ENCODE measurements around the gene PLCL2.

DNA sequence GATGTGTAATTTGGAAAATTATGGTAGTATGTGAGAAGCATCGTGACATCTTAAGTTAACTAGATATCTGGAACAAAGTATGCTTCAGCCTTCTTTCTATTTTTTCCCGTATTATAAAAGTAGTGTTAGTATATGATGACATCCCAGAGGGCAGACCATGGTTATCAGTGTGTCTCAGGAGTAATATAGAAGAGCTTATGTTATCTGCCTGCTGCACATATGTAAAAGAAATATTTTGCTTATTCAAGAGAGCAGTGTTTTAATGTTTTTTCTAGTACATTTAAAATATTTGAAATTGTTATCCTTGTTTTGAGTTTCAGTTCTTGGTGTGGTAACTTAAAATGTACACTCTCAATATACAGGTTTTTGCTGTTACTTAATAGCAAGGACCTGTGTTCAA lies 24.1 kb downstream of the PLCL2 start:
- TF ChIP-seq CTCF (IDR thresholded peaks at IDR 0.05; ENCODE audit: low read depth, low read length, poor library complexity, severe bottlenecking) (no peak), EZH2phosphoT487 (IDR thresholded peaks at IDR 0.05; ENCODE audit: borderline replicate concordance, low read length) (no peak)
